Central memory CD4-positive, alpha-beta T cell (primary cell): ENCODE data around the gene PLA2G12B.

Experiments used
- DNase-seq: peaks from one replicate; pipeline ENCODE4 v3.0.0; 2022

PLA2G12B gene

DNA sequence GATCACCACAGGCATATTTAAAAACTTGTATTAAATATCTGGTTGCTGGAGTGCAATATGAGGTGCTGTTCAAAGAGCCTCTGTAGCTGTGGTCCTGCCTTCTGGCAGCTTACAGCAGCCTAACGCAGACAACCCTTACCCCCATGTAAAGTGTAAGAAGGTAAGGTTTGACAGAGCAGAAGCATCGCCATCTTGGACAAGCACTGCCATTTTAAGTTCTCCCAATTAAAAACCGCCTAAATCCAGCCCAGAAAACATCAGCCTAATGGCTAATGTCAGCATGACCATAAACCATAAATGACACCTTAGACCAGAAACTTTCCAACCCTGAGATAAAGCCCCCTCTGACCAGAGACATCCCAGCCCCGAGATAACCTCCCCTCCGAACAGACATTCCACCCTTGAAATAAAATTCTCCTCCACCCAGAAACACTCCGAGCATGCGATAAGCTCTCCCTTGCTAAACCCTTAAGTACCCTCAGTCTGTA is 66.4 kb downstream of the PLA2G12B start:
- no peak for DNase-seq

- DNase-seq, result no peak
Measured at GRCh38 chr10:72887043-72887442, 67.6 kb downstream of the PLA2G12B start.

DNA sequence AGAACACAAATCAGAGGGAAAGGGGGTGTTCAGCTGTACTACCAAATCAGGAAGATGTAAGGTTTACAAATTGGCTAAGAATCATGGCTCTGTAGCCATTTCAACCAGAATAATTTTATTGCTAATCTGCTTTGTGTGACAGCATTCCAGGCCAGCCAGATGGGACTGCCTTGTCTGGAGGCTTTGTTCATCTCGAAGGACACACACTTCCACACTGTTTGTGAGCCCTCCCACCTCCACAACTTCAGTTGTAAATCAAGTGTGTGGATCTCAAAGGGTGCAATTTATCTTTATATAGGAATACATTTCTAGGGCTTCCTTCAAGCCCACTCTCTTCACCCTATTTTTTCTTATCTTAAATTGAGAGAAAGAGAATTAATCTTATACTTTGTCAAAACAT is 68.0 kb downstream of the PLA2G12B start:
- no peak for DNase-seq

DNA sequence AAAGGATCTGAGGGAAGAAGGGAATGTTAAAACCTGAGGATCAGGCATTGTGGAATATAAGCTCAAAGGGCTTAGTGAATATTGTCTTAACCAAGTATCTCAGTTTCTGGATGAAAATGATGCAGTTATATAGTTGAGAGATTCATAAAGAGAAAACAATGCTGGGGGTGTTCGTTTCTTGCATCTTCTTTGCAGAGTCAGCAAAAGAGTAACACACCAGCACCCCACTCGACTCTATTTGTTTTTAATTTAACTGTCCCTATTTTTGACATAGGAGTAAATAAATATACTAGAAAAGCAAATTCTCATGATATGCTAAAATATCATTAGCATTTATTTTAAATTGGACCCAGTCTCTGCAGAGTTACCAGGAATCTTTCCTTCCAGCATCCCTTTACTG is 68.7 kb downstream of the PLA2G12B start:
- no peak for DNase-seq
